NCI-H2227 treated with DMSO at 0.1 percent for 48 hours (cell line): Measurements from ENCODE around the gene PIAS4.

Experiments
- DNase-seq: peaks from one replicate; lab custom pipeline; 2025; lab: John Stamatoyannopoulos, UW

The PIAS4 gene

GRCh38 chr19:4023600-4024398 lies 16.3 kb downstream of the PIAS4 start:
- DNase-seq, result no peak

- no peak for DNase-seq
These were observed 17.8 kb downstream of the PIAS4 start for GRCh38 chr19:4025317-4025716.

GRCh38 chr19:4027146-4027545 lies 19.6 kb downstream of the PIAS4 start:
- DNase-seq, result no peak

- DNase-seq, result no peak
These were observed 21.1 kb downstream of the PIAS4 start for GRCh38 chr19:4028334-4029246.

GRCh38 chr19:4029247-4029614 lies 21.7 kb downstream of the PIAS4 start:
- no peak for DNase-seq

- DNase-seq, result no peak
These were observed 23.0 kb downstream of the PIAS4 start for GRCh38 chr19:4030552-4030951.

- DNase-seq, result no peak
These were observed 23.4 kb downstream of the PIAS4 start for GRCh38 chr19:4030981-4031380.

GRCh38 chr19:4031420-4031819 lies 23.9 kb downstream of the PIAS4 start:
- DNase-seq, result no peak

- DNase-seq, result no peak
These were observed 24.9 kb downstream of the PIAS4 start for GRCh38 chr19:4032436-4032835.

GRCh38 chr19:4033028-4033956 lies 25.8 kb downstream of the PIAS4 start:
- no peak for DNase-seq

- no peak for DNase-seq
These were observed 26.8 kb downstream of the PIAS4 start for GRCh38 chr19:4034048-4035017.

- no peak for DNase-seq
These were observed 27.6 kb downstream of the PIAS4 start for GRCh38 chr19:4035018-4035566.

GRCh38 chr19:4035582-4035981 lies 28.0 kb downstream of the PIAS4 start:
- DNase-seq, result no peak

- DNase-seq, result no peak
These were observed 29.2 kb downstream of the PIAS4 start for GRCh38 chr19:4036576-4037300.

GRCh38 chr19:4037301-4037949 lies 29.9 kb downstream of the PIAS4 start:
- no peak for DNase-seq

GRCh38 chr19:4038057-4038456 lies 30.5 kb downstream of the PIAS4 start:
- no peak for DNase-seq

GRCh38 chr19:4038661-4039423 lies 31.3 kb downstream of the PIAS4 start:
- DNase-seq, result no peak

GRCh38 chr19:4042064-4042730 lies 34.7 kb downstream of the PIAS4 start:
- no peak for DNase-seq
